Measurements from ENCODE around the gene TRNAU1AP.
"Not testable (repeated sequence)": the region's sequence is repeated elsewhere in the genome, so short reads cannot be mapped to it uniquely, and the experiment has no call there.

The TRNAU1AP gene

DNA sequence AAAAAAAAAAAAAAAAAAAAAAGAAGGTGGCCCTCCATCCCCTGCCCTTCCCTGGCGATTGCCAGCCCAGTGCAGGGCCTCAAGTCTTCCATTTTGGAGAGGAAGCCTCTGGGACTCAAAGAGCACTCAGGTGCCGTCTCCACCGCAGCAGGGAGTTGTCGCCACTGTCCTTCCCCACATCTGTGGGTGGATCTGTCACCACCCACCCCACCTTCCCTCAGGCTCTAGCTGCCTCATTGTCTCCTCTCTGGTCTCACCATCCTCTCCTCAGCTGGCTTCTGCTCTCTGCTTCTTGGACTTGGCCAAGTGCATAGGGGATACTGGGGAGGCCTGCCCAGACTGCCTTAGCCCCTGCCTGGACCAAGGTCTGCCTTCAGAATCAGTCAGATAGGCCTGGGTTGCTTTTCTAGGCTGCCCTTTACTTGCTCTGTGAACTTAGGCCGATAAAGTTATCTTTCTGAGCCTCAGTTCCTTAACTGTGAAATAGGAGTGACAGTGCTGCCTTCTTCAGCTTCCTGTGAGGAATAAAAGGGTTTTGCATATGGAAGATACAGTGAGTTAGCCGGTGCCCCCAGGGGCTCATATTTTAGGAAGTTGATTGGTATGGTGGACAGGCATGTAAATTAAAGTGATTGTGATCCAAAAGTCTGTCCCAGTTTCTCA is 31.3 kb upstream of the TRNAU1AP start:
- DNase-seq (ENCODE audit: low read depth in 2 of 2), result no peak

- not testable (repeated sequence) for DNase-seq (ENCODE audit: low read depth in 2 of 2)
Observed at GRCh38 chr1:28522537-28522936, 30.3 kb upstream of the TRNAU1AP start.

- not testable (repeated sequence) for DNase-seq (ENCODE audit: low read depth in 2 of 2)
Observed at GRCh38 chr1:28525002-28525642, 27.8 kb upstream of the TRNAU1AP start.

GRCh38 chr1:28526886-28527285 is 26.0 kb upstream of the TRNAU1AP start:
- no peak for DNase-seq (ENCODE audit: low read depth in 2 of 2)

DNA sequence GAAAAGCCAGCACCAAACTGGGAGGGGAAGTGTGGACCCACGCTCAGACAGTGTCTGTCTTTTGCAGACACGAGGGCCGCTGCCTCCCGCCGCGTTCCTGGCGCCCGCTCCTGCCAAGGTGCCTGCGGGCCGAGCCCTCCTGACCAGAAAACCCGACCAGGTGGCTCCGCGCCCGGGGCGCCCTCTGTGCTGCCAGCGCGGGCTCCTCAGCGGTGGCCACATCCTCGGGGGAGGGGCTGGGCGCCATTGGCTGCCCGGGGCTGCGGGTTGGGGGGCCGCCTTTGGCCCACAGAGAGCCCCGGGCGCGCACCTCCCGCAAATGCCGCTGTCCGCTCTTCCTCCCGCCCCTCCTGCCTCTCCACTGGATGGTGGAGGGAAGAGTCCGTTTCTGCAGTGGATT is 22.4 kb upstream of the TRNAU1AP start:
- no peak for DNase-seq (ENCODE audit: low read depth in 2 of 2)

DNA sequence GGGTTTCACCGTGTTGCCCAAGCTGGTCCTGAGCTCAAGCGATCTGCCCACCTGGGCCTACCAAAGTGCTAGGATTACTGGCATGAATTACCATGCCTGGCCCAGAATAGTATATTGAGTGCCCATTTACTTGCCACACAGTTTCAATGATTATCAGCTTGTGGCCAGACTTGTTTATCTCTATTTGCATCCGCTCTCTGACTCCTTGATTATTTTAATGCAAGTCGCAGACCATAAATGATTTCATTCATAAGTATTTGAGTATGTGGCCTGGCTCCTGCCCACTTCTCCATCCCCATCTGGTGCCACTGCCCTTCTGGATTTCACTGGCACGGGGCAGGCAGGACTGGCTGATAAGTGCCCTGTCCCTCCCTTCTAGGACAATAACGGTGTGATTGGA is 18.2 kb upstream of the TRNAU1AP start:
- DNase-seq (ENCODE audit: low read depth in 2 of 2), result no peak

- no peak for DNase-seq (ENCODE audit: low read depth in 2 of 2)
Observed at GRCh38 chr1:28535180-28535579, 17.7 kb upstream of the TRNAU1AP start.

GRCh38 chr1:28537457-28538199 is 15.3 kb upstream of the TRNAU1AP start:
- DNase-seq (ENCODE audit: low read depth in 2 of 2), result no peak

GRCh38 chr1:28538286-28538685 is 14.6 kb upstream of the TRNAU1AP start:
- no peak for DNase-seq (ENCODE audit: low read depth in 2 of 2)

DNA sequence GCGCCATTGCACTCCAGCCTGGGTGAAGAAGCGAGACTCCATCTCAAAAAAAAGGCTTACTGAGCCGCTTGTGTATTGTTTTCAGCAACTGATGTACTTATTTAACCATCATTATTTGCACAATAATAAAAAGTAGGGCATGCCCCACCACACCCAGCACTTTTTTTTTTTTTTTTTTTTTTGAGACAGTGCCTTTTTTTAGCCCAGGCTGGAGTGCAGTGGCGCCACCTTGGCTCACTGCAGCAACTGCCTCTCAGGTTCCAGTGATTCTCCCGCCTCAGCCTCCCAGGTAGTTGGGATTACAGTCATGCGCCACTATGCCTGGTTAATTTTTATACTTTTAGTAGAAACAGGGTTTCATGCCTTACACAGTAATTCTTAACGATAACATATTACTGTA is 12.2 kb upstream of the TRNAU1AP start:
- DNase-seq (ENCODE audit: low read depth in 2 of 2), result no peak

DNA sequence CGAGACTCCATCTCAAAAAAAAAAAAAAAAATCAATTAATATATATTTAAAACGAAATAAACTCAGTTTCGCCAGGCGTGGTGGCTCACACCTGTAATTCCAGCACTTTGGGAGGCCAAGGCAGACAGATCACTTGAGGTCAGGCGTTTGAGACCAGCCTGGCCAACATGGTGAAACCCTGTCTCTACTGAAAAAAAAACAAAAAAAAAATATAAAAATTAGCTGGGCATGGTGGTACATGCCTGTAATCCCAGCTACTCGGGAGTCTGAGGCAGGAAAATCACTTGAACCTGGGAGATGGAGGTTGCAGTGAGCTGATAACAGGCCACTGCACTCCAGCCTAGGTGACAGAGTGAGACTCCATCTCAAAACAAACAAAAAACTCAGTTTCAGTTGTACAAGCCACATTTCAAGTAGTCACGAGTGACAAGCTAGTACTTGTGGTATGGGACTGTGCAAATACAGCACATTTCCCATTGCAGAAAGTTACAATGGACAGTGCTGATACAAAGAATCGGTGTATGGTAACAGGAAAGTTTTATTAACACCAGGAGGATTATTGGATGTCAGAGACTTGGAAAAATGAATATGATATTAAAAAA is 11.4 kb upstream of the TRNAU1AP start:
- not testable (repeated sequence) for DNase-seq (ENCODE audit: low read depth in 2 of 2)

DNA sequence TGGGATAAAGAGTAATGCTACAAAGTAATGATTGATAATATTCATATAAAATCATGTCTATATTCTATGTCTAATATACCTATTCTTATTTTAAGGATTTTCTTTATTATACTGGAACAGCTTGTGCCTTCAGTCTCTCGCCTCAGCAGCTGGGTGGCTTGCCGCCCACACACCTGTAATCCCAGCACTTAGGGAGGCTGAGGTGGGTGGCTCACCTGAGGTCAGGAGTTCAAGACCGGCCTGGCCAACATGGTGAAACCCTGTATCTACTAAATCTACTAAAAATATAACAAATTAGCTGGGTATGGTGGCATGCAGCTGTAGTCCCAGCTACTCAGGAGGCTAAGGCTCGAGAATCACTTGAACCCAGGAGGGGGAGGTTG is 7.6 kb upstream of the TRNAU1AP start:
- no peak for DNase-seq (ENCODE audit: low read depth in 2 of 2)

DNA sequence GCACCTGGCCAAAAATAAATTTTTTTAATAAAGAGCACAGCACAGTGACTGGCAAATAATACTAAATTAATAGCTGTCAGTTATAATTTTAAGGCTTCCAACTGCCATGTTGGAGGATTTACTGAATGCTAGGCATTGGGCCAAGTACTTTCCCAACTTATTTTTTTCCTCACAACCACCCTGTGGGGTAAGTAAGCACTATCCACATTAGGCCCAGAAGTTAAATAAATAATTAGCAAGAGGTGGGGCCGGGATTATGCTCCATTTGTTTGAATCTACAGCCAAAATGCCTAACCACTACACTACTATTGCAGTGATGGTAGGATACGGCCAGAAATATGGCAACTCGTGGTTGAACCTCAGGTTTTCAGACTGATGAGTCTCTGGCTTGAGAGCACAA is 4.6 kb upstream of the TRNAU1AP start:
- DNase-seq (ENCODE audit: low read depth in 2 of 2), result no peak

- no peak for DNase-seq (ENCODE audit: low read depth in 2 of 2)
Observed at GRCh38 chr1:28551381-28551780, 1.5 kb upstream of the TRNAU1AP start.

DNA sequence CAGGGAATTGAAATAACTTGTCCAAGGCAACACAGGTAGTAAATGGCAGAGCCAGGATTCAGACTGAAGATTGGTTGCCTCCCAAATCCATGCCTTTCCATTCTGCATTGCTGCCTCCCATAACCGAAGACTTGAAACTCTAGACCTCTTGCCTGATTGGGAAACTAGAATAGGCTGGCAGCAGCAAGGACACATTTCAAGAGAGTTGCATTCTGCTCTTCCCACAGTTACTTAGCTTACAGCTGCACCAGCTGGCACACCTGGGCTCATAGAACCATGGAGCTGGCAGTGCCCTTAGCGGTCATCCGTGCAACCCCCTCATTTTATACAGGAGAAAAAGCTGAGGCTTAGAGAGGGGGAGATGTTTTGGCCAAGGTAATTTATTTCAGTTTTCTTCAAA is 8.0 kb downstream of the TRNAU1AP start:
- DNase-seq (ENCODE audit: low read depth in 2 of 2), result no peak

DNA sequence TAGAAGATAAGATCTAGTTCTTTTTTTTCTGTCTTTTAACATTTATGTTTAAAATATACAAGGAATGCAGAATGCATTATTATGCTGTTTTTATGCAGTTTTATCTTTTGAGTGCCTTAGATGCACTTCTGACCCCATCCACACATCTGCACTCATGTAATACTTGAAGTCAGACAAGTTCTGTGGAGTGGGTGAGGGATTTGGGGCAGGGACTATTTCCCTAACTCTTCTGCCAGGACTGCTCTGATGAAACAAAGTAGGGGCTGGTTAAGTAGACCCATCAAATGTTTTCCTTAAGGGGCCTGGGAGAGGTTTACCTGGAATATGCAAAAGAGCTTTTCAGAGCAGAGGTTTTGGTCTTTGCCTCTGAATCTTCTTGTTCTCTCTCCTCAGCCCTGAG is 11.4 kb downstream of the TRNAU1AP start:
- DNase-seq (ENCODE audit: low read depth in 2 of 2), result no peak

- no peak for DNase-seq (ENCODE audit: low read depth in 2 of 2)
Observed at GRCh38 chr1:28565040-28565439, 12.2 kb downstream of the TRNAU1AP start.

- DNase-seq (ENCODE audit: low read depth in 2 of 2), result no peak
Observed at GRCh38 chr1:28565726-28566125, 12.8 kb downstream of the TRNAU1AP start.

DNA sequence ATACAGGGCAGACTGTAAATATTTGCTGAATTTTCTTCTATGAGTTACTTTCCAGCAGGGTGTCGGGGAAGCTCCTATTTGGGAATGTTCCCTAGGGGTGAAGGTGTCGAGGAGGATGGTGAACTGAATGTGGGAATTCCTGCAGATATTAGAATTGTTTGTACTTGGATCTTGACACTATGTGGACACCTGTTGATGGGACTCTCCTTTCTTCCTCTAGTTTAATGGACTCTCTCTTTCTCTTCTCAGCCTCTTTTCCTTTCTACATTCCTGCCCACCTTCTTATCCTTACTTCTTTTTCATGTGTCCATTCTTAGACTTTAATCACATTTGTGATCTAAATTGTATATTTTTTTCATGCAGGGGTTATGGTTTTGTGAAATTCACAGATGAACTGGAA is 14.0 kb downstream of the TRNAU1AP start:
- DNase-seq (ENCODE audit: low read depth in 2 of 2), result no peak

- no peak for DNase-seq (ENCODE audit: low read depth in 2 of 2)
Observed at GRCh38 chr1:28571911-28572310, 19.0 kb downstream of the TRNAU1AP start.

GRCh38 chr1:28572891-28573290 is 20.0 kb downstream of the TRNAU1AP start:
- DNase-seq (ENCODE audit: low read depth in 2 of 2), result not testable (repeated sequence)

GRCh38 chr1:28573564-28573963 is 20.7 kb downstream of the TRNAU1AP start:
- no peak for DNase-seq (ENCODE audit: low read depth in 2 of 2)
